MM.1S (cell line): Measurements from ENCODE around the gene TLCD3B.

Experiments used
- DNase-seq: peaks from one replicate; pipeline ENCODE4 v3.0.0-alpha.2; 2015
- H2AFZ ChIP-seq: fragments of 300-600 bp; sonication (generic); 2 replicates; pipeline ENCODE4 v1.6.0; 2016; ENCODE audit warnings: antibody characterized with exemption, low read length
- H3F3A ChIP-seq: fragments of 300-600 bp; sonication (generic); 2 replicates; pipeline ENCODE4 v1.6.1; 2016; ENCODE audit warnings: mild to moderate bottlenecking, antibody characterized with exemption, low read length, moderate library complexity, mixed read lengths; ENCODE audit not compliant: insufficient read depth
- H3K27ac ChIP-seq: fragments of 300-600 bp; sonication (generic); 2 replicates; pipeline ENCODE4 v1.5.1; 2016; ENCODE audit warnings: mild to moderate bottlenecking, low read length
- H3K27me3 ChIP-seq: fragments of 300-600 bp; sonication (generic); replicated peaks from 2 replicates; pipeline ENCODE4 v1.6.0; 2016; ENCODE audit warnings: low read length; ENCODE audit not compliant: insufficient read depth
- H3K36me3 ChIP-seq: fragments of 300-600 bp; sonication (generic); replicated peaks from 2 replicates; pipeline ENCODE4 v1.6.1; 2016; ENCODE audit warnings: mild to moderate bottlenecking, low read length, mixed read lengths; ENCODE audit not compliant: insufficient read depth
- H3K4me1 ChIP-seq: fragments of 300-600 bp; sonication (generic); 2 replicates; pipeline ENCODE4 v1.6.1; 2016; ENCODE audit warnings: low read length, mixed read lengths
- H3K4me2 ChIP-seq: fragments of 300-600 bp; sonication (generic); 2 replicates; pipeline ENCODE4 v1.6.0; 2016; ENCODE audit warnings: low read depth, low read length
- H3K4me3 ChIP-seq: fragments of 300-600 bp; sonication (generic); 2 replicates; pipeline ENCODE4 v1.5.1; 2016; ENCODE audit warnings: low read length, mixed read lengths
- H3K79me2 ChIP-seq: fragments of 300-600 bp; sonication (generic); 2 replicates; pipeline ENCODE4 v1.6.1; 2016; ENCODE audit warnings: mixed run types, low read length, mixed read lengths
- H3K9ac ChIP-seq: fragments of 300-600 bp; sonication (generic); 2 replicates; pipeline ENCODE4 v1.6.1; 2016; ENCODE audit warnings: low read length, mixed read lengths
- H3K9me2 ChIP-seq: fragments of 300-600 bp; sonication (generic); replicated peaks from 2 replicates; pipeline ENCODE4 v1.6.1; 2016; ENCODE audit warnings: mild to moderate bottlenecking, low read length, mixed read lengths; ENCODE audit not compliant: insufficient read depth
- H3K9me3 ChIP-seq: fragments of 300-600 bp; sonication (generic); replicated peaks from 2 replicates; pipeline ENCODE4 v1.6.1; 2016; ENCODE audit warnings: mild to moderate bottlenecking, low read length, mixed read lengths; ENCODE audit not compliant: insufficient read depth
- H4K20me1 ChIP-seq: fragments of 300-600 bp; sonication (generic); 2 replicates; pipeline ENCODE4 v1.6.1; 2016; ENCODE audit warnings: mild to moderate bottlenecking, low read length, moderate library complexity, mixed read lengths; ENCODE audit not compliant: insufficient read depth
- EZH2 ChIP-seq: fragments of 300-600 bp; sonication (generic); optimal IDR thresholded peaks from 2 replicates; pipeline ENCODE3; 2017; ENCODE audit warnings: low read depth, mild to moderate bottlenecking, antibody characterized with exemption, low read length, mixed read lengths
- EZH2phosphoT487 ChIP-seq: fragments of 300-600 bp; sonication (generic); IDR thresholded peaks from 2 replicates; pipeline ENCODE4 v1.6.1; 2018; ENCODE audit warnings: antibody characterized with exemption, low read length
- TF ChIP-seq, protein P1 (sequence below): fragments of 300-600 bp; sonication (generic); IDR thresholded peaks from 2 replicates; pipeline ENCODE4 v1.5.1; 2016; ENCODE audit warnings: antibody characterized with exemption, low read length, mixed read lengths

TLCD3B gene

DNA sequence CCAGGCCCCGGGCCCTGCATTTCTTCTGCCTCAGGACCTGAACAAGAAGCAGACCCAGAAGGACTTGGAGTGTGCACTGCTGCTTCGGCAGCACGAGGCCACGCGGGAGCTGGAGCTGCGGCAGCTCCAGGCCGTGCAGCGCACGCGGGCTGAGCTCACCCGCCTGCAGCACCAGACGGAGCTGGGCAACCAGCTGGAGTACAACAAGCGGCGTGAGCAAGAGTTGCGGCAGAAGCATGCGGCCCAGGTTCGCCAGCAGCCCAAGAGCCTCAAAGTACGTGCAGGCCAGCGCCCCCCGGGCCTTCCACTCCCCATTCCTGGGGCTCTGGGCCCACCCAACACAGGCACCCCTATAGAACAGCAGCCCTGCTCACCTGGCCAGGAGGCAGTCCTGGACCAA lies 44.8 kb downstream of the TLCD3B start:
- H3K27ac ChIP-seq, result no peak overlapping the region
- H3K79me2 ChIP-seq, result no peaks in the 10 kb centered on the region
- H3K4me3 ChIP-seq, result no peak overlapping the region
- no peak overlapping the region for H3K4me2 ChIP-seq
- H3K4me1 ChIP-seq, result no peaks in the 10 kb centered on the region
- H3K36me3 ChIP-seq, result peaks cover 8% of the 10 kb centered on the region; the same call in 1 of the 2 replicates
- H3F3A ChIP-seq, result peaks cover 9% of the 10 kb centered on the region; the same call in 1 of the 2 replicates
- no peaks in the 10 kb centered on the region for H3K27me3 ChIP-seq
- no peak overlapping the region for H3K9ac ChIP-seq
- H3K9me2 ChIP-seq, result no peaks in the 10 kb centered on the region
- H2AFZ ChIP-seq, result no peak overlapping the region
- TF ChIP-seq EZH2phosphoT487 (no peak), EZH2 (no peak)
- TF ChIP-seq, protein P1, sequence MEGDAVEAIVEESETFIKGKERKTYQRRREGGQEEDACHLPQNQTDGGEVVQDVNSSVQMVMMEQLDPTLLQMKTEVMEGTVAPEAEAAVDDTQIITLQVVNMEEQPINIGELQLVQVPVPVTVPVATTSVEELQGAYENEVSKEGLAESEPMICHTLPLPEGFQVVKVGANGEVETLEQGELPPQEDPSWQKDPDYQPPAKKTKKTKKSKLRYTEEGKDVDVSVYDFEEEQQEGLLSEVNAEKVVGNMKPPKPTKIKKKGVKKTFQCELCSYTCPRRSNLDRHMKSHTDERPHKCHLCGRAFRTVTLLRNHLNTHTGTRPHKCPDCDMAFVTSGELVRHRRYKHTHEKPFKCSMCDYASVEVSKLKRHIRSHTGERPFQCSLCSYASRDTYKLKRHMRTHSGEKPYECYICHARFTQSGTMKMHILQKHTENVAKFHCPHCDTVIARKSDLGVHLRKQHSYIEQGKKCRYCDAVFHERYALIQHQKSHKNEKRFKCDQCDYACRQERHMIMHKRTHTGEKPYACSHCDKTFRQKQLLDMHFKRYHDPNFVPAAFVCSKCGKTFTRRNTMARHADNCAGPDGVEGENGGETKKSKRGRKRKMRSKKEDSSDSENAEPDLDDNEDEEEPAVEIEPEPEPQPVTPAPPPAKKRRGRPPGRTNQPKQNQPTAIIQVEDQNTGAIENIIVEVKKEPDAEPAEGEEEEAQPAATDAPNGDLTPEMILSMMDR, result no peak
- H3K9me3 ChIP-seq, result no peaks in the 10 kb centered on the region
- H4K20me1 ChIP-seq, result no peaks in the 10 kb centered on the region
- no peak for DNase-seq

DNA sequence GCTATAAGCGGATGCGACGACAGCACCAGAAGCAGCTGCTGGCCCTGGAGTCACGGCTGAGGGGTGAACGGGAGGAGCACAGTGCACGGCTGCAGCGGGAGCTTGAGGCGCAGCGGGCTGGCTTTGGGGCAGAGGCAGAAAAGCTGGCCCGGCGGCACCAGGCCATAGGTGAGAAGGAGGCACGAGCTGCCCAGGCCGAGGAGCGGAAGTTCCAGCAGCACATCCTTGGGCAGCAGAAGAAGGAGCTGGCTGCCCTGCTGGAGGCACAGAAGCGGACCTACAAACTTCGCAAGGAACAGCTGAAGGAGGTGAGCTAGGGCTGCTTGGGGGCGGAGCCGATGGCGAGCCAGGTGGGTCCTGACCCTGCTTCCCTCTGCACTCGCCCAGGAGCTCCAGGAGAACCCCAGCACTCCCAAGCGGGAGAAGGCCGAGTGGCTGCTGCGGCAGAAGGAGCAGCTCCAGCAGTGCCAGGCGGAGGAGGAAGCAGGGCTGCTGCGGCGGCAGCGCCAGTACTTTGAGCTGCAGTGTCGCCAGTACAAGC lies 45.7 kb downstream of the TLCD3B start:
- Histone ChIP-seq H3K4me3 (no peak overlapping the region), H2AFZ (no peak overlapping the region), H3K9me2 (no peaks in the 10 kb centered on the region), H3K9me3 (no peaks in the 10 kb centered on the region), H3K4me1 (no peaks in the 10 kb centered on the region), H4K20me1 (no peaks in the 10 kb centered on the region), H3K9ac (no peak overlapping the region), H3K36me3 (peaks cover 10% of the 10 kb centered on the region; the same call in 1 of the 2 replicates), H3K4me2 (no peak overlapping the region), H3K27ac (no peak overlapping the region), H3K27me3 (no peaks in the 10 kb centered on the region), H3K79me2 (no peaks in the 10 kb centered on the region), H3F3A (peaks cover 9% of the 10 kb centered on the region; the same call in 1 of the 2 replicates)
- no peak for DNase-seq
- TF ChIP-seq, protein P1, result no peak
- TF ChIP-seq EZH2 (no peak), EZH2phosphoT487 (no peak)

DNA sequence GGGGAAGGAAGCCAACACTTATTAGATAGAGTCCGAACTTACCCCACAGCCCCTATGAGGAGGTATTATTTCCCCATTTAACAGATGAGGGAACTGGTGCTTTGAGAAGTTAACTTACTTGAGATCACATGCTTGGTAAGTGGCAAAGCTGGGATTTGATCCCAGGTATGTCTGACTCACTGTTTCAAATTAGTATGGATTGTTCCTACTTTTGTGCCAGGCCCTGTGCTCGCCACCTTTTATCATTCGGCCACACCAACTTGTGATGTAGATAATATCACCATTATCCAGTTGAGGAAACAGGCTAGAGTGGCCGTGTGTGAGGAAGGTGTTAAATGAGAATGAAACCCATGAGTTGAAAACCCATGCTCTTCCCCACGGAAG lies 46.3 kb downstream of the TLCD3B start:
- Histone ChIP-seq H3K4me1 (no peaks in the 10 kb centered on the region), H3K36me3 (peaks cover 10% of the 10 kb centered on the region; the same call in 1 of the 2 replicates), H3K4me2 (no peak overlapping the region), H3K9me3 (no peaks in the 10 kb centered on the region), H3K27ac (no peak overlapping the region), H3K4me3 (no peak overlapping the region), H3F3A (peaks cover 8% of the 10 kb centered on the region; the same call in 1 of the 2 replicates), H2AFZ (no peak overlapping the region), H3K9me2 (no peaks in the 10 kb centered on the region), H3K9ac (no peak overlapping the region), H4K20me1 (no peaks in the 10 kb centered on the region), H3K27me3 (no peaks in the 10 kb centered on the region), H3K79me2 (no peaks in the 10 kb centered on the region)
- DNase-seq, result no peak
- TF ChIP-seq EZH2phosphoT487 (no peak), EZH2 (no peak)
- TF ChIP-seq, protein P1, result no peak
